Keratinocyte (primary cell): Measurements from ENCODE around the gene USH1C. TPM values are rescaled to one million over a fixed set of nuclear protein-coding genes. Genes with fewer than 3 reads are reported as not detected.

Source experiments
- DNase-seq: peaks from one replicate; pipeline ENCODE4 v3.0.0-alpha.2; 2011; ENCODE audit warnings: low read depth, missing footprints, low spot score
- FAIRE-seq: peaks from 2 replicates; lab custom pipeline; 2011; peaks lifted over from hg19 to GRCh38; lab: Jason Lieb, UNC
- H2AFZ ChIP-seq: 2 replicates; pipeline ENCODE4 v1.6.0; 2012; ENCODE audit warnings: low read length, control low read depth, inconsistent platforms; ENCODE audit not compliant: control insufficient read depth
- H3K27ac ChIP-seq: 2 replicates; pipeline ENCODE4 v1.5.1; 2011; ENCODE audit warnings: low read length; ENCODE audit not compliant: control insufficient read depth, insufficient read depth
- H3K27me3 ChIP-seq: 3 replicates; pipeline ENCODE4 v1.6.0; 2011; ENCODE audit warnings: low read length; ENCODE audit not compliant: control insufficient read depth, insufficient read depth; ENCODE audit errors: extremely low read depth
- H3K36me3 ChIP-seq, 2 experiments: 2 replicates in 1 of 2; 3 replicates in 1 of 2; pipeline ENCODE4 v1.5.1; 2011; ENCODE audit warnings: low read length in 2 of 2, mild to moderate bottlenecking in 1 of 2; ENCODE audit not compliant: control insufficient read depth in 2 of 2, insufficient read depth in 2 of 2; ENCODE audit errors: extremely low read depth in 1 of 2
- H3K4me1 ChIP-seq: 3 replicates; pipeline ENCODE4 v1.5.1; 2011; ENCODE audit warnings: low read length; ENCODE audit not compliant: control insufficient read depth, insufficient read depth; ENCODE audit errors: extremely low read depth
- H3K4me2 ChIP-seq: 3 replicates; pipeline ENCODE4 v1.6.0; 2011; ENCODE audit warnings: low read depth, low read length; ENCODE audit not compliant: control insufficient read depth, insufficient read depth; ENCODE audit errors: extremely low read depth
- H3K4me3 ChIP-seq, 3 experiments: fragments of 200-600 bp in 1 of 3; sonication (generic) in 1 of 3; 2 replicates in 2 of 3; 3 replicates in 1 of 3; pipeline ENCODE4 v1.5.1; 2011 to 2016; ENCODE audit warnings: low read length in 3 of 3, mild to moderate bottlenecking in 3 of 3, control low read depth in 2 of 3, inconsistent platforms in 1 of 3, low read depth in 1 of 3, mixed read lengths in 1 of 3, mixed run types in 1 of 3, moderate library complexity in 1 of 3; ENCODE audit not compliant: control insufficient read depth in 2 of 3, insufficient read depth in 2 of 3; ENCODE audit errors: extremely low read depth in 1 of 3
- H3K79me2 ChIP-seq: 2 replicates; pipeline ENCODE4 v1.6.0; 2012; ENCODE audit warnings: low read length; ENCODE audit not compliant: control insufficient read depth, insufficient read depth
- H3K9ac ChIP-seq: 3 replicates; pipeline ENCODE4 v1.6.0; 2011; ENCODE audit warnings: low read length; ENCODE audit not compliant: control insufficient read depth, insufficient read depth; ENCODE audit errors: extremely low read depth
- H3K9me1 ChIP-seq: 3 replicates; pipeline ENCODE4 v1.6.0; 2011; ENCODE audit warnings: low read length; ENCODE audit not compliant: control insufficient read depth, insufficient read depth; ENCODE audit errors: extremely low read depth
- H3K9me3 ChIP-seq: 2 replicates; pipeline ENCODE4 v1.5.1; 2012; ENCODE audit warnings: low read depth, low read length; ENCODE audit not compliant: control insufficient read depth
- H4K20me1 ChIP-seq: 3 replicates; pipeline ENCODE4 v1.6.0; 2011; ENCODE audit warnings: low read length; ENCODE audit not compliant: control insufficient read depth, insufficient read depth; ENCODE audit errors: extremely low read depth
- CTCF ChIP-seq, 3 experiments: IDR thresholded peaks in 1 of 3; conservative IDR thresholded peaks in 1 of 3; optimal IDR thresholded peaks in 1 of 3; 2 replicates in 2 of 3; 3 replicates in 1 of 3; pipeline versions ENCODE3 to v1.5.1; 2011; ENCODE audit warnings: low read length in 3 of 3, mild to moderate bottlenecking in 3 of 3, moderate library complexity in 2 of 3, control low read depth in 1 of 3, inconsistent platforms in 1 of 3; ENCODE audit not compliant: insufficient read depth in 2 of 3; ENCODE audit errors: extremely low read depth in 1 of 3
- EZH2 ChIP-seq: IDR thresholded peaks from one replicate; pipeline ENCODE4 v1.6.1; 2012; ENCODE audit warnings: inconsistent platforms, mild to moderate bottlenecking, low read length, moderate library complexity
- dilution Hi-C: fragments of 300-500 bp; cut with MboI; formaldehyde crosslinking; loops from one replicate; pipeline ENCODE4 v1.7.0; 2020; ENCODE audit warnings: low sequenced_read_pairs; ENCODE audit not compliant: extremely low pct_ligation_motif_present
- polyA plus RNA-seq, 5 experiments: library from polyadenylated mRNA; depleted of rRNA in 3 of 5; stranded (reverse) in 3 of 5; stranded (forward) in 1 of 5; unstranded in 1 of 5; fragments of >200 nt; gene quantifications; 1 replicate in 1 of 5; 2 replicates in 3 of 5; 3 replicates in 1 of 5; pipeline versions ENCODE4 v1.2.1 to v1.2.3, GENCODE V29; 2011 to 2012; ENCODE audit warnings: missing spikeins in 2 of 5, low read depth in 1 of 5, low replicate concordance in 1 of 5

Gene USH1C
- polyA plus RNA-seq, 1 donor (not counting 4 experiments of a cell fraction or from before 2014, with no cell fraction given) = not detected

- Histone ChIP-seq H2AFZ (no peak overlapping the region), H3K27me3 (peaks cover 5% of the 10 kb centered on the region)
These were observed 34.7 kb upstream of the USH1C start for GRCh38 chr11:17578958-17579357.

GRCh38 chr11:17578296-17578695 lies 34.1 kb upstream of the USH1C start:
- Histone ChIP-seq H3K27me3 (peaks cover 5% of the 10 kb centered on the region), H3K9me3 (no peaks in the 10 kb centered on the region), H4K20me1 (no peaks in the 10 kb centered on the region), H3K27ac (no peak overlapping the region), H3K4me3 (no peak overlapping the region), H3K9ac (no peak overlapping the region), H3K36me3 (no peaks in the 10 kb centered on the region), H3K9me1 (no peaks in the 10 kb centered on the region), H2AFZ (no peak overlapping the region), H3K79me2 (no peaks in the 10 kb centered on the region), H3K4me1 (no peaks in the 10 kb centered on the region), H3K4me2 (no peak overlapping the region)
- TF ChIP-seq CTCF (optimal IDR thresholded peaks at IDR 0.05 in 1 of 3, IDR thresholded peaks at IDR 0.05 in 1 of 3, conservative IDR thresholded peaks at IDR 0.05 in 1 of 3; ENCODE audit: extremely low read depth in 1 of 3, insufficient read depth in 2 of 3, low read length in 3 of 3) = no peak
- TF ChIP-seq EZH2 = no peak
- dilution Hi-C loops = no loop called here
- no peak for FAIRE-seq
- no peak for DNase-seq

More at GRCh38 chr11:17578958-17579357, 34.7 kb upstream of the USH1C start:
- no peak overlapping the region for H3K4me2 ChIP-seq
- TF ChIP-seq EZH2 = no peak
- TF ChIP-seq CTCF (optimal IDR thresholded peaks at IDR 0.05 in 1 of 3, IDR thresholded peaks at IDR 0.05 in 1 of 3, conservative IDR thresholded peaks at IDR 0.05 in 1 of 3; ENCODE audit: extremely low read depth in 1 of 3, insufficient read depth in 2 of 3, low read length in 3 of 3) = no peak
- H4K20me1 ChIP-seq = no peaks in the 10 kb centered on the region
- no peaks in the 10 kb centered on the region for H3K9me3 ChIP-seq
- H3K4me1 ChIP-seq = no peaks in the 10 kb centered on the region
- no peaks in the 10 kb centered on the region for H3K9me1 ChIP-seq
- dilution Hi-C loops = no loop called here
- no peak overlapping the region for H3K4me3 ChIP-seq
- H3K27ac ChIP-seq = no peak overlapping the region
- no peak for FAIRE-seq
- H3K9ac ChIP-seq = no peak overlapping the region
- no peaks in the 10 kb centered on the region for H3K36me3 ChIP-seq
- H3K79me2 ChIP-seq = no peaks in the 10 kb centered on the region
- DNase-seq = no peak
